AG04450 (cell line): ENCODE results near the gene CEP89. TPM values are rescaled to one million over a fixed set of nuclear protein-coding genes. Genes with fewer than 3 reads are reported as not detected.

Source experiments
- CTCF ChIA-PET: fragments of 300-600, 350-600 bp; formaldehyde crosslinking; extraction: SDS; loops from one replicate; lab custom pipeline; 2022; ENCODE audit warnings: antibody characterized with exemption, inconsistent platforms; lab: Charles Lee
- POLR2A ChIA-PET: fragments of 350-600 bp; formaldehyde crosslinking; extraction: SDS; loops from one replicate; lab custom pipeline; 2021; ENCODE audit warnings: antibody characterized with exemption, inconsistent platforms; lab: Yijun Ruan, JAX
- DNase-seq: peaks from one replicate; pipeline ENCODE4 v3.0.0-alpha.2; 2011; ENCODE audit warnings: low read depth, low spot score
- H3K27ac ChIP-seq: one replicate; pipeline ENCODE4 v1.5.1; 2012; ENCODE audit warnings: low read depth, low read length, control low read depth
- H3K27me3 ChIP-seq: one replicate; pipeline ENCODE4 v1.6.0; 2012; ENCODE audit warnings: low read length; ENCODE audit not compliant: control insufficient read depth, insufficient read depth
- H3K4me3 ChIP-seq: 2 replicates; pipeline ENCODE4 v1.5.1; 2011; ENCODE audit warnings: mild to moderate bottlenecking, low read depth, low read length, control low read depth
- H3K9me3 ChIP-seq: 2 replicates; pipeline ENCODE4 v1.5.1; 2012; ENCODE audit warnings: low read length; ENCODE audit not compliant: control insufficient read depth, insufficient read depth
- polyA plus RNA-seq: library from polyadenylated mRNA; depleted of rRNA; stranded (reverse); fragments of >200 nt; gene quantifications from 2 replicates; pipeline ENCODE4 v1.2.3, GENCODE V29; 2011
- TF ChIP-seq, protein P1 (sequence below): IDR thresholded peaks from 2 replicates; pipeline ENCODE4 v1.5.1; 2011; ENCODE audit warnings: low read depth, low read length, control low read depth, inconsistent platforms

Gene CEP89
- polyA plus RNA-seq, 1 experiment: 12.3 TPM

DNA sequence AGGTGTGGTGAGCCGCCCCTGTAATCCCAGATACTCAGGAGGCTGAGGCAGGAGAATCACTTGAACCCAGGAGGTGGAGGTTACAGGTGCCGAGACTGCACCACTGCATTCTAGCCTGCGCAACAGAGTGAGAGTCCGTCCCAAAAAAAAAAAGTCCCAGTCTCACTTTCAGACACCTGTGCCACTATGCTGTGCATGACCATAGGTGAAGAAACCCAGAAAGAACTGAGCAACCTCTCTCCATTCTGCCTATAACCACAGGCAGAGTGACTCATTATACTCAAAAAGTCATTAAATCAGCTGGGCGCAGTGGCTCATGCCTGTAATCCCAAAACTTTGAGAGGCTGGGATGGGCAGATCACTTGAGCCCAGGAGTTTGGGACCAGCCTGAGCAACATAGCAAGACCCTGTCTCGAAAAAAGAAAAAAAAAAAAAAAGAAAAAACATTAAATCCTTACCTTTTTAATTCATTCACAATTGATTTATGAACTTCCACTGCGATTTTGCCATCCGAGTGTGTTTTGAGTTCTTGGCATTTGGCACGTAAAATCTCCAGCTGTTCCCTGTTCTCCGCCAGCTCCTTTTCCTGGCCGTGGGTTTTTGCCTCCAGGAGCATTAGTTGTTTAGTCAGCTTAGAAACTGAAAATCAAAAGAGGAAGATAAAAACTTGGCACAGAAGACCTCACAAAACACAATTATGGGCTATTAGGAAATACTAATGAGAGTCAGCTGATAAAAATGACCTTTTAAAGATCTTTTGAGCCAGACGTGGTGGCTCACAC, 56.7 kb downstream of the CEP89 start:
- no peak overlapping the region for H3K4me3 ChIP-seq
- POLR2A ChIA-PET: interaction anchor here (0.7 kb wide), 1 partner anchor 68 kb away, joined by 5 read pairs; no protein-coding TSS in a partner anchor
- no peak for DNase-seq

GRCh38 chr19:32911467-32911866, 60.3 kb downstream of the CEP89 start:
- TF ChIP-seq, protein P1, sequence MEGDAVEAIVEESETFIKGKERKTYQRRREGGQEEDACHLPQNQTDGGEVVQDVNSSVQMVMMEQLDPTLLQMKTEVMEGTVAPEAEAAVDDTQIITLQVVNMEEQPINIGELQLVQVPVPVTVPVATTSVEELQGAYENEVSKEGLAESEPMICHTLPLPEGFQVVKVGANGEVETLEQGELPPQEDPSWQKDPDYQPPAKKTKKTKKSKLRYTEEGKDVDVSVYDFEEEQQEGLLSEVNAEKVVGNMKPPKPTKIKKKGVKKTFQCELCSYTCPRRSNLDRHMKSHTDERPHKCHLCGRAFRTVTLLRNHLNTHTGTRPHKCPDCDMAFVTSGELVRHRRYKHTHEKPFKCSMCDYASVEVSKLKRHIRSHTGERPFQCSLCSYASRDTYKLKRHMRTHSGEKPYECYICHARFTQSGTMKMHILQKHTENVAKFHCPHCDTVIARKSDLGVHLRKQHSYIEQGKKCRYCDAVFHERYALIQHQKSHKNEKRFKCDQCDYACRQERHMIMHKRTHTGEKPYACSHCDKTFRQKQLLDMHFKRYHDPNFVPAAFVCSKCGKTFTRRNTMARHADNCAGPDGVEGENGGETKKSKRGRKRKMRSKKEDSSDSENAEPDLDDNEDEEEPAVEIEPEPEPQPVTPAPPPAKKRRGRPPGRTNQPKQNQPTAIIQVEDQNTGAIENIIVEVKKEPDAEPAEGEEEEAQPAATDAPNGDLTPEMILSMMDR: no peak
- H3K27ac ChIP-seq: no peak overlapping the region
- POLR2A ChIA-PET: no interaction called here
- DNase-seq: no peak
- CTCF ChIA-PET: no interaction called here
- H3K27me3 ChIP-seq: no peaks in the 10 kb centered on the region
- H3K9me3 ChIP-seq: no peaks in the 10 kb centered on the region
- no peak overlapping the region for H3K4me3 ChIP-seq

More for the DNA sequence above, 56.7 kb downstream of the CEP89 start:
- TF ChIP-seq, protein P1: no peak
- no peak overlapping the region for H3K27ac ChIP-seq
- H3K9me3 ChIP-seq: no peaks in the 10 kb centered on the region
- CTCF ChIA-PET: no interaction called here
- H3K27me3 ChIP-seq: no peaks in the 10 kb centered on the region

GRCh38 chr19:32910874-32911273, 60.9 kb downstream of the CEP89 start:
- Histone ChIP-seq H3K27me3 (no peaks in the 10 kb centered on the region), H3K27ac (no peak overlapping the region), H3K9me3 (no peaks in the 10 kb centered on the region), H3K4me3 (no peak overlapping the region)
- CTCF ChIA-PET: no interaction called here
- no peak for DNase-seq
- TF ChIP-seq, protein P1: no peak
- POLR2A ChIA-PET: no interaction called here

DNA sequence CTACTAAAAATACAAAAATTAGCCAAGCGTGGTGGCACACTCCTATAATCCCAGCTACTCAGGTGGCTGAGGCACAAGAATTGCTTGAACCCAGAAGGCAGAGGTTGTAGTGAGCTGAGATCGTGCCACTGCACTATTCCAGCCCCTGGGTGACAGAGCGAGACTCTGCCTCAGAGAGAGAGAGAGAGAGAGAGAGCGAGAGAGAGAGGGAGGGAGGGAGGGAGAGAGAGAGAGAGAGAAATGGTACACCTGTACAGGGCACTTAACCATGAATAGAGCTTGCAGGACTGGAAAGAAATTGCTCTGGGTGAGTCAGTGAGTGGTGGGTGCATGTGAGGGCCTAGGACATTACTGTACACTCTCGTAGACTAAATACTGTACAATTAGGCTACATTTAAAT, 61.7 kb downstream of the CEP89 start:
- H3K4me3 ChIP-seq: no peak overlapping the region
- POLR2A ChIA-PET: interaction anchor here (0.5 kb wide), 1 partner anchor 12 kb away, joined by 4 read pairs; no protein-coding TSS in a partner anchor

GRCh38 chr19:32909257-32909656, 62.5 kb downstream of the CEP89 start:
- CTCF ChIA-PET: no interaction called here

More for the DNA sequence above, 61.7 kb downstream of the CEP89 start:
- H3K27ac ChIP-seq: no peak overlapping the region
- CTCF ChIA-PET: no interaction called here
- no peaks in the 10 kb centered on the region for H3K27me3 ChIP-seq
- H3K9me3 ChIP-seq: no peaks in the 10 kb centered on the region; the same call in 1 of the 2 replicates
- TF ChIP-seq, protein P1: no peak
- DNase-seq: no peak

More at GRCh38 chr19:32909257-32909656, 62.5 kb downstream of the CEP89 start:
- TF ChIP-seq, protein P1: no peak
- POLR2A ChIA-PET: no interaction called here
- no peak for DNase-seq
- no peak overlapping the region for H3K27ac ChIP-seq
- H3K27me3 ChIP-seq: no peaks in the 10 kb centered on the region
- no peaks in the 10 kb centered on the region; the same call in 1 of the 2 replicates for H3K9me3 ChIP-seq
- no peak overlapping the region for H3K4me3 ChIP-seq
